ENCODE measurements around the gene VWA3B.
"Not testable (repeated sequence)": the region's sequence is repeated elsewhere in the genome, so short reads cannot be mapped to it uniquely, and the experiment has no call there.

VWA3B gene

GRCh38 chr2:98263362-98263761 is 176.4 kb downstream of the VWA3B start:
- no peak for DNase-seq

GRCh38 chr2:98268225-98268624 is 181.3 kb downstream of the VWA3B start:
- DNase-seq, result not testable (repeated sequence)

- DNase-seq, result no peak
Observed at GRCh38 chr2:98269274-98269673, 182.3 kb downstream of the VWA3B start.

- DNase-seq, result no peak
Observed at GRCh38 chr2:98269830-98270229, 182.9 kb downstream of the VWA3B start.

- DNase-seq, result no peak
Observed at GRCh38 chr2:98277162-98277859, 190.3 kb downstream of the VWA3B start.

- no peak for DNase-seq
Observed at GRCh38 chr2:98278074-98278473, 191.1 kb downstream of the VWA3B start.

GRCh38 chr2:98280376-98281102 is 193.6 kb downstream of the VWA3B start:
- DNase-seq, result no peak

- DNase-seq, result no peak
Observed at GRCh38 chr2:98281607-98282006, 194.6 kb downstream of the VWA3B start.

GRCh38 chr2:98282109-98282508 is 195.1 kb downstream of the VWA3B start:
- no peak for DNase-seq

- DNase-seq, result no peak
Observed at GRCh38 chr2:98293030-98293429, 206.1 kb downstream of the VWA3B start.

- DNase-seq, result no peak
Observed at GRCh38 chr2:98293931-98294687, 207.1 kb downstream of the VWA3B start.

- DNase-seq, result no peak
Observed at GRCh38 chr2:98294711-98295110, 207.7 kb downstream of the VWA3B start.

GRCh38 chr2:98295275-98295674 is 208.3 kb downstream of the VWA3B start:
- no peak for DNase-seq

- no peak for DNase-seq
Observed at GRCh38 chr2:98295721-98296414, 208.9 kb downstream of the VWA3B start.

- DNase-seq, result no peak
Observed at GRCh38 chr2:98296440-98296839, 209.5 kb downstream of the VWA3B start.

GRCh38 chr2:98297817-98298682 is 211.1 kb downstream of the VWA3B start:
- DNase-seq, result no peak

GRCh38 chr2:98298683-98299164 is 211.8 kb downstream of the VWA3B start:
- DNase-seq, result no peak

GRCh38 chr2:98299211-98299905 is 212.4 kb downstream of the VWA3B start:
- DNase-seq, result no peak

- no peak for DNase-seq
Observed at GRCh38 chr2:98300141-98300874, 213.3 kb downstream of the VWA3B start.

- no peak for DNase-seq
Observed at GRCh38 chr2:98301469-98301868, 214.5 kb downstream of the VWA3B start.
